Liver (tissue), 9 donors: Measurements from ENCODE around the gene VPS39. TPM values are rescaled to one million over a fixed set of nuclear protein-coding genes. Genes with fewer than 3 reads are reported as not detected.

Experiments
- DNase-seq: peaks from one replicate; pipeline ENCODE4 v3.0.0-alpha.2; 2017; ENCODE audit warnings: low spot score
- H3K27ac ChIP-seq, 2 donors: one replicate each; pipeline ENCODE4 v1.7.0; 2013; ENCODE audit warnings: inconsistent platforms in 2 of 2, low read length in 2 of 2, control low read depth in 1 of 2, low read depth in 1 of 2, mild to moderate bottlenecking in 1 of 2
- H3K27me3 ChIP-seq, 4 donors: one replicate each; pipeline versions ENCODE4 v1.6.1 to v1.7.0; 2013; ENCODE audit warnings: low read length in 3 of 4, inconsistent platforms in 1 of 4, mild to moderate bottlenecking in 1 of 4, moderate library complexity in 1 of 4; ENCODE audit not compliant: control insufficient read depth in 4 of 4, insufficient read depth in 4 of 4
- H3K36me3 ChIP-seq, 4 donors: one replicate each; pipeline versions ENCODE4 v1.6.1 to v1.7.0; 2013; ENCODE audit warnings: low read length in 3 of 4, mild to moderate bottlenecking in 3 of 4, low read depth in 1 of 4, moderate library complexity in 1 of 4; ENCODE audit not compliant: control insufficient read depth in 4 of 4, insufficient read depth in 3 of 4
- H3K4me1 ChIP-seq, 4 donors: one replicate each; pipeline versions ENCODE4 v1.6.1 to v1.7.0; 2013; ENCODE audit warnings: low read length in 3 of 4, mild to moderate bottlenecking in 3 of 4, moderate library complexity in 1 of 4; ENCODE audit not compliant: control insufficient read depth in 4 of 4, insufficient read depth in 4 of 4
- H3K4me3 ChIP-seq, 3 donors: one replicate each; pipeline versions ENCODE4 v1.6.1 to v1.7.0; 2013; ENCODE audit warnings: low read length in 3 of 3, control low read depth in 1 of 3, low read depth in 1 of 3, mild to moderate bottlenecking in 1 of 3
- H3K9ac ChIP-seq, 2 donors: one replicate each; pipeline ENCODE4 v1.7.0; 2013; ENCODE audit warnings: low read length in 2 of 2, mild to moderate bottlenecking in 2 of 2, moderate library complexity in 2 of 2, control low read depth in 1 of 2, low read depth in 1 of 2
- H3K9me3 ChIP-seq, 4 donors: one replicate each; pipeline versions ENCODE4 v1.6.1 to v1.7.0; 2013; ENCODE audit warnings: low read length in 3 of 4; ENCODE audit not compliant: control insufficient read depth in 4 of 4
- EGR1 ChIP-seq, 2 donors: IDR thresholded peaks; 2 replicates each; pipeline ENCODE4 v1.6.1; 2016 to 2018; ENCODE audit warnings: antibody characterized with exemption in 2 of 2, low read depth in 2 of 2
- FOXA1 ChIP-seq: IDR thresholded peaks from 2 replicates; pipeline ENCODE4 v1.6.1; 2016; ENCODE audit warnings: antibody characterized with exemption
- GABPA ChIP-seq, 2 donors: IDR thresholded peaks in 1 of 2; conservative IDR thresholded peaks in 1 of 2; 2 replicates each; pipeline ENCODE4 v1.6.1; 2016; ENCODE audit warnings: antibody characterized with exemption in 2 of 2, mild to moderate bottlenecking in 1 of 2, moderate library complexity in 1 of 2
- HNF4A ChIP-seq, 2 donors: conservative IDR thresholded peaks; 2 replicates each; pipeline ENCODE4 v1.6.1; 2016; ENCODE audit warnings: antibody characterized with exemption in 2 of 2, mild to moderate bottlenecking in 2 of 2
- JUND ChIP-seq, 2 donors: IDR thresholded peaks; 2 replicates each; pipeline ENCODE4 v1.6.1; 2016; ENCODE audit warnings: antibody characterized with exemption in 2 of 2
- NR2F2 ChIP-seq: IDR thresholded peaks from 2 replicates; pipeline ENCODE4 v1.6.1; 2016; ENCODE audit warnings: antibody characterized with exemption
- RAD21 ChIP-seq, 2 donors: IDR thresholded peaks; 2 replicates each; pipeline ENCODE4 v1.6.1; 2016; ENCODE audit warnings: antibody characterized with exemption in 2 of 2, mild to moderate bottlenecking in 2 of 2
- RXRA ChIP-seq, 2 donors: IDR thresholded peaks; 2 replicates each; pipeline ENCODE4 v1.6.1; 2017 to 2018; ENCODE audit warnings: antibody characterized with exemption in 2 of 2, mild to moderate bottlenecking in 1 of 2
- TAF1 ChIP-seq: conservative IDR thresholded peaks from 2 replicates; pipeline ENCODE4 v1.6.1; 2016; ENCODE audit warnings: antibody characterized with exemption, mild to moderate bottlenecking
- YY1 ChIP-seq: IDR thresholded peaks from 2 replicates; pipeline ENCODE4 v1.6.1; 2016; ENCODE audit warnings: antibody characterized with exemption, mild to moderate bottlenecking
- WGBS: extraction: QIAGEN DNeasy Blood & Tissue Kit; methylation state at CpG from one replicate; pipeline ENCODE4 v1.1.7; 2013; 5-methylcytosine and 5-hydroxymethylcytosine counted together
- polyA plus RNA-seq, 2 donors: library from polyadenylated mRNA; stranded (reverse) in 1 of 2; unstranded in 1 of 2; fragments of 200-250 nt in 1 of 2; fragments of >200 nt in 1 of 2; fragmentation: Nextera tagmentation in 1 of 2; extraction: Ambion mirVana in 1 of 2; gene quantifications; one replicate each; pipeline versions ENCODE4 v1.2.1 to v1.2.3, GENCODE V29; 2013 to 2015
- total RNA-seq, 2 donors: library from RNA; depleted of rRNA; stranded (reverse); fragments of >200 nt; gene quantifications; one replicate each; pipeline ENCODE4 v1.2.3, GENCODE V29; 2014
- TF ChIP-seq, protein P1 (sequence below): IDR thresholded peaks from 2 replicates; pipeline ENCODE4 v1.6.1; 2016; ENCODE audit warnings: antibody characterized with exemption
- TF ChIP-seq, protein P2 (sequence below): IDR thresholded peaks from 2 replicates; pipeline ENCODE4 v1.6.1; 2016; ENCODE audit warnings: antibody characterized with exemption
- TF ChIP-seq, protein P3 (sequence below): fragments of 150-350 bp; IDR thresholded peaks from 2 replicates; pipeline ENCODE4 v1.5.1; 2017; ENCODE audit warnings: improper control_type of control experiment, low read depth, low read length; ENCODE audit not compliant: missing input control
- donor health status: healthy.
- donor health status: healthy.
- donor health status: healthy.
- donor health status: healthy.
- donor health status: healthy.

The VPS39 gene
- total and polyA plus RNA-seq, 4 donors = 11.1 to 41.2 (median 16.8) TPM

DNA sequence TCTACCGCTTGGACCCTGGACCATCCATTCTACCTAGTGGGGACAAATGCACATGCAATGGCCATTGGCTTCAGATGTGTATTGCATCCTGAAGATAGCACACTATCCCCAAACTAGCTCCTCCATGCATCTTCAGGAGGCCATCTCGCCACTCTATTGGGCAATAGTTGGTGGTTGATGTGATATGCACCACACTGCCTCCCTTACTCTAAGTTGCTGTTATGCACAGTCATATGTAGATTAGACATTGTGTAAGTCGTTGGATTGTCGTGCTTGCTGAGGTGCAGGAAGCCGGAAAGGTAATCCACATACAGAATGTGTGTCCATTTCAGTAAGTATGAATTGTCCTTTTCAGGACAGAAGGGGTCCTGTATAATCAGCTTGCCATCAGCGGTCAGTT is 87.1 kb downstream of the VPS39 start:
- Histone ChIP-seq H3K9me3 (no peaks in the 10 kb centered on the region), H3K36me3 (no peaks in the 10 kb centered on the region), H3K27ac (no peak overlapping the region), H3K9ac (no peak overlapping the region), H3K4me1 (no peaks in the 10 kb centered on the region), H3K4me3 (no peak overlapping the region), H3K27me3 (no peaks in the 10 kb centered on the region)
- no peak for DNase-seq
- TF ChIP-seq, protein P1, sequence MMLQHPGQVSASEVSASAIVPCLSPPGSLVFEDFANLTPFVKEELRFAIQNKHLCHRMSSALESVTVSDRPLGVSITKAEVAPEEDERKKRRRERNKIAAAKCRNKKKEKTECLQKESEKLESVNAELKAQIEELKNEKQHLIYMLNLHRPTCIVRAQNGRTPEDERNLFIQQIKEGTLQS = no peak
- TF ChIP-seq GABPA (IDR thresholded peaks at IDR 0.05 in 1 of 2, conservative IDR thresholded peaks at IDR 0.05 in 1 of 2) (no peak), JUND (IDR thresholded peaks at IDR 0.05) (no peak), RXRA (IDR thresholded peaks at IDR 0.05) (no peak), EGR1 (IDR thresholded peaks at IDR 0.05; ENCODE audit: low read depth in 2 of 2) (no peak)
- TF ChIP-seq, protein P2, sequence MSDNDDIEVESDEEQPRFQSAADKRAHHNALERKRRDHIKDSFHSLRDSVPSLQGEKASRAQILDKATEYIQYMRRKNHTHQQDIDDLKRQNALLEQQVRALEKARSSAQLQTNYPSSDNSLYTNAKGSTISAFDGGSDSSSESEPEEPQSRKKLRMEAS = no peak
- 89% methylated on average over 6 of the region's 6 CpGs for WGBS

DNA sequence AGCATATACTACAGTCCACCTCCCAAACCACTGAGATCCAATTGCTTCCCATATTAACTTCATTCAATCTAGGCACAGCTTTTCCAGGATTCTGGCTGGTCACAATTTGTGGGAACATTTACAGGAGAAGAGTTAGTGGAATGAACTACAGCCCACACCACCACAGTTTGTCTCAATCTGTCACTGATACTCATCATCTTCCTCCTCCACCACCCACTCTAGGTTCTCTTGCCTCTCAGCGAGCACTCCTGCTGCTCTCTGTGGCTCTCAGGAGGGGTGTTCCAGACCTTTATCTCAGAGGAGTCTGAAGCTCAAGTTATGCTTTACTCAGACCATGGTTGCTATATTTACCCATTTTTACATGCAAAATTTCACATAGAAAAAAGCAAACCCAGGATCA is 87.8 kb downstream of the VPS39 start:
- H3K27me3 ChIP-seq = no peaks in the 10 kb centered on the region
- no peaks in the 10 kb centered on the region for H3K4me1 ChIP-seq
- WGBS = 94% methylated on average over 1 of the region's 1 CpG
- H3K36me3 ChIP-seq = no peaks in the 10 kb centered on the region
- H3K4me3 ChIP-seq = no peak overlapping the region
- TF ChIP-seq, protein P1 = no peak
- TF ChIP-seq FOXA1 (no peak), NR2F2 (no peak), HNF4A (conservative IDR thresholded peaks at IDR 0.05) (no peak), YY1 (no peak), TAF1 (no peak), GABPA (IDR thresholded peaks at IDR 0.05 in 1 of 2, conservative IDR thresholded peaks at IDR 0.05 in 1 of 2) (no peak), RAD21 (IDR thresholded peaks at IDR 0.05) (no peak), RXRA (IDR thresholded peaks at IDR 0.05) (no peak)
- TF ChIP-seq, protein P3, sequence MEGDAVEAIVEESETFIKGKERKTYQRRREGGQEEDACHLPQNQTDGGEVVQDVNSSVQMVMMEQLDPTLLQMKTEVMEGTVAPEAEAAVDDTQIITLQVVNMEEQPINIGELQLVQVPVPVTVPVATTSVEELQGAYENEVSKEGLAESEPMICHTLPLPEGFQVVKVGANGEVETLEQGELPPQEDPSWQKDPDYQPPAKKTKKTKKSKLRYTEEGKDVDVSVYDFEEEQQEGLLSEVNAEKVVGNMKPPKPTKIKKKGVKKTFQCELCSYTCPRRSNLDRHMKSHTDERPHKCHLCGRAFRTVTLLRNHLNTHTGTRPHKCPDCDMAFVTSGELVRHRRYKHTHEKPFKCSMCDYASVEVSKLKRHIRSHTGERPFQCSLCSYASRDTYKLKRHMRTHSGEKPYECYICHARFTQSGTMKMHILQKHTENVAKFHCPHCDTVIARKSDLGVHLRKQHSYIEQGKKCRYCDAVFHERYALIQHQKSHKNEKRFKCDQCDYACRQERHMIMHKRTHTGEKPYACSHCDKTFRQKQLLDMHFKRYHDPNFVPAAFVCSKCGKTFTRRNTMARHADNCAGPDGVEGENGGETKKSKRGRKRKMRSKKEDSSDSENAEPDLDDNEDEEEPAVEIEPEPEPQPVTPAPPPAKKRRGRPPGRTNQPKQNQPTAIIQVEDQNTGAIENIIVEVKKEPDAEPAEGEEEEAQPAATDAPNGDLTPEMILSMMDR = no peak
- DNase-seq = no peak
- H3K27ac ChIP-seq = no peak overlapping the region
- H3K9ac ChIP-seq = no peak overlapping the region
- no peaks in the 10 kb centered on the region for H3K9me3 ChIP-seq

DNA sequence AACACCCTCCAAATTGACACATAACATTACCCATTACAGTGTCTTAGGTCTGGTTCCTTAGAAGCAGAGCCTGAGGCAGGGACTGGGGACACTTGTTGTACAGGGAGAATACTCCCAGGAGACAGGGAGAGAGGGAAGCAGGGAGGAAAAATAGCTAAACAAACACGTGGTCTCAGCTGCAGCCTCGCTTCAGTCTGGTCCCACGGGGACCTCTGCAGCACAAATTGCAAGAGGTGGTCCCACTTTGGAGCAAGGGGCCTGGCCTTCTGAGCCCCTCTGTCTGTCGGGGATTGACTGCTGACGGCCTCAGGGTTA is 88.7 kb downstream of the VPS39 start:
- Histone ChIP-seq H3K9ac (no peak overlapping the region), H3K27me3 (no peaks in the 10 kb centered on the region), H3K36me3 (no peaks in the 10 kb centered on the region), H3K9me3 (no peaks in the 10 kb centered on the region), H3K4me1 (no peaks in the 10 kb centered on the region), H3K4me3 (no peak overlapping the region), H3K27ac (no peak overlapping the region)
- DNase-seq = no peak
- 62% methylated on average over 5 of the region's 5 CpGs for WGBS
- TF ChIP-seq RAD21 (IDR thresholded peaks at IDR 0.05) (no peak), GABPA (IDR thresholded peaks at IDR 0.05 in 1 of 2, conservative IDR thresholded peaks at IDR 0.05 in 1 of 2) (no peak), FOXA1 (no peak)
- TF ChIP-seq, protein P2 = no peak
